Occipital lobe (tissue), 2 donors: ENCODE results near the gene KDM5C. TPM values are rescaled to one million over a fixed set of nuclear protein-coding genes. Genes with fewer than 3 reads are reported as not detected.
A peak's percentile ranks its signal among the peaks of the same experiment; 100 is the strongest.

Source experiments
- DNase-seq: peaks from one replicate; lab custom pipeline; 2025; lab: John Stamatoyannopoulos, UW
- total RNA-seq: library from RNA; depleted of rRNA; stranded (reverse); fragments of >200 nt; gene quantifications from one replicate; pipeline ENCODE4 v1.2.3, GENCODE V29; 2014

Gene KDM5C
- 103 TPM for total RNA-seq

- DNase-seq, result peak; percentile 70
These were observed at the start of gene KDM5C for GRCh38 chrX:53224860-53225797. TSS of gene KDM5C (minus strand) at chrX:53225207. CDS start at chrX:53224889, 318 bp downstream.

GRCh38 chrX:53272808-53273337 is 47.9 kb upstream of the KDM5C start:
- DNase-seq, result no peak

- DNase-seq, result no peak
These were observed 44.6 kb upstream of the KDM5C start for GRCh38 chrX:53269536-53270107.

- DNase-seq, result no peak
These were observed 43.2 kb upstream of the KDM5C start for GRCh38 chrX:53268173-53268572.

GRCh38 chrX:53266914-53267313 is 41.9 kb upstream of the KDM5C start:
- no peak for DNase-seq

- DNase-seq, result no peak
These were observed 41.0 kb upstream of the KDM5C start for GRCh38 chrX:53265771-53266574.

GRCh38 chrX:53263597-53264094 is 38.6 kb upstream of the KDM5C start:
- DNase-seq, result no peak

- DNase-seq, result no peak
These were observed 37.9 kb upstream of the KDM5C start for GRCh38 chrX:53262918-53263394.

GRCh38 chrX:53262189-53262917 is 37.3 kb upstream of the KDM5C start:
- no peak for DNase-seq

GRCh38 chrX:53261355-53261972 is 36.5 kb upstream of the KDM5C start:
- no peak for DNase-seq

- no peak for DNase-seq
These were observed 35.8 kb upstream of the KDM5C start for GRCh38 chrX:53260836-53261235.

- DNase-seq, result no peak
These were observed 32.8 kb upstream of the KDM5C start for GRCh38 chrX:53257670-53258423.

- no peak for DNase-seq
These were observed 32.2 kb upstream of the KDM5C start for GRCh38 chrX:53257166-53257565.

- DNase-seq, result no peak
These were observed 31.5 kb upstream of the KDM5C start for GRCh38 chrX:53256446-53257041.

GRCh38 chrX:53255738-53256191 is 30.8 kb upstream of the KDM5C start:
- DNase-seq, result no peak

GRCh38 chrX:53254570-53255461 is 29.8 kb upstream of the KDM5C start:
- DNase-seq, result no peak

- no peak for DNase-seq
These were observed 28.4 kb upstream of the KDM5C start for GRCh38 chrX:53253293-53254020.
